ENCODE data around the gene RXRA.
"Not testable (repeated sequence)": the region's sequence is repeated elsewhere in the genome, so short reads cannot be mapped to it uniquely, and the experiment has no call there.

Gene RXRA

GRCh38 chr9:134301387-134302129, 24.7 kb upstream of the RXRA start:
- POLR2A ChIA-PET = interaction anchor here (0.7 kb wide), 1 partner anchor 166 kb away, joined by 3 read pairs; the partner anchor contains the start of gene WDR5
- DNase-seq (ENCODE audit: extremely low spot score) = no peak
- TF ChIP-seq L3MBTL2 (conservative IDR thresholded peaks at IDR 0.05) = no peak
- no peak for TF ChIP-seq ARNT (IDR thresholded peaks at IDR 0.05)
- TF ChIP-seq FOXA1 (IDR thresholded peaks at IDR 0.05) = no peak
- CTCF ChIA-PET = no interaction called here

- POLR2A ChIA-PET = interaction anchor here (1.1 kb wide), 1 partner anchor 100 kb away, joined by 3 read pairs; no protein-coding TSS in a partner anchor
- TF ChIP-seq TARDBP (IDR thresholded peaks at IDR 0.05) (no peak), CTBP1 (IDR thresholded peaks at IDR 0.05; ENCODE audit: borderline replicate concordance) (no peak), FOXA1 (IDR thresholded peaks at IDR 0.05) (no peak), ELF4 (IDR thresholded peaks at IDR 0.05) (no peak), L3MBTL2 (conservative IDR thresholded peaks at IDR 0.05) (no peak), FOXM1 (IDR thresholded peaks at IDR 0.05; ENCODE audit: borderline replicate concordance) (no peak), NFRKB (IDR thresholded peaks at IDR 0.05) (no peak), LEF1 (IDR thresholded peaks at IDR 0.05; ENCODE audit: borderline replicate concordance) (no peak), HDGF (IDR thresholded peaks at IDR 0.05; ENCODE audit: borderline replicate concordance) (no peak), SUZ12 (IDR thresholded peaks at IDR 0.05) (no peak), SP1 (IDR thresholded peaks at IDR 0.05) (no peak)
- CTCF ChIA-PET = no interaction called here
Observed at GRCh38 chr9:134302130-134302817, 24.0 kb upstream of the RXRA start.

GRCh38 chr9:134303601-134304000, 22.7 kb upstream of the RXRA start:
- DNase-seq (ENCODE audit: extremely low spot score) = no peak
- ChIA-PET POLR2A (no interaction called here), CTCF (no interaction called here)
- no peak for TF ChIP-seq FOXM1 (IDR thresholded peaks at IDR 0.05; ENCODE audit: borderline replicate concordance)
- TF ChIP-seq LEF1 (IDR thresholded peaks at IDR 0.05; ENCODE audit: borderline replicate concordance) = no peak
- TF ChIP-seq FOXA1 (IDR thresholded peaks at IDR 0.05) = no peak
- TF ChIP-seq HDGF (IDR thresholded peaks at IDR 0.05; ENCODE audit: borderline replicate concordance) = no peak
- no peak for TF ChIP-seq NFRKB (IDR thresholded peaks at IDR 0.05)
- TF ChIP-seq ARNT (IDR thresholded peaks at IDR 0.05) = no peak
- no peak for TF ChIP-seq SP1 (IDR thresholded peaks at IDR 0.05)
- no peak for TF ChIP-seq ELF4 (IDR thresholded peaks at IDR 0.05)
- TF ChIP-seq CTBP1 (IDR thresholded peaks at IDR 0.05; ENCODE audit: borderline replicate concordance) = no peak
- TF ChIP-seq FOXK2 (IDR thresholded peaks at IDR 0.05) = no peak

More at GRCh38 chr9:134302130-134302817, 24.0 kb upstream of the RXRA start:
- no peak for DNase-seq (ENCODE audit: extremely low spot score)

DNA sequence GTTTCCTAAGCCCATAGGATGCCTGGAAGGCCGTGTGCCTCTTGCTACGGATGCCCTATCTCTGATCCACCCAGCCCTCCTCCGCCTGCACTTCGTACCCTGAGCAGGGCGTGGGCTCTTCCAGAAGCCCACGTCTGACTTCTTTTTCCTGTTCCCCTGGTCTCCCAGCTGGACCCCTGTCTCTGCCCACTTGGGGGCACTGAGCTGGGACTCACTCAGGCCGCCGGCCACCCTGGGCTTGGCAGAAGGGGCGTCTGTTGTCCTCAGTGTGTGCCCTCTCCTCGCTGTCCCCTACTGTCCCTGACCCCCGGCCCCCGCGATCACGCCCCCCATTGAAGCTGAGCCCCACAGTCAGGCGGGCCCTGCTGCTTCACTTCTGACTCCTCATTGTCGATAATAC, 22.0 kb upstream of the RXRA start:
- ChIA-PET CTCF (no interaction called here), POLR2A (no interaction called here)
- no peak for DNase-seq (ENCODE audit: extremely low spot score)
- no peak for TF ChIP-seq ELF4 (IDR thresholded peaks at IDR 0.05)

- TF ChIP-seq SP1 (IDR thresholded peaks at IDR 0.05) = no peak
- CTCF ChIA-PET = no interaction called here
- POLR2A ChIA-PET = interaction anchor here (1.0 kb wide), 1 partner anchor 21 kb away, joined by 3 read pairs; no protein-coding TSS in a partner anchor
- DNase-seq (ENCODE audit: extremely low spot score) = no peak
Observed at GRCh38 chr9:134304690-134305089, 21.6 kb upstream of the RXRA start.

DNA sequence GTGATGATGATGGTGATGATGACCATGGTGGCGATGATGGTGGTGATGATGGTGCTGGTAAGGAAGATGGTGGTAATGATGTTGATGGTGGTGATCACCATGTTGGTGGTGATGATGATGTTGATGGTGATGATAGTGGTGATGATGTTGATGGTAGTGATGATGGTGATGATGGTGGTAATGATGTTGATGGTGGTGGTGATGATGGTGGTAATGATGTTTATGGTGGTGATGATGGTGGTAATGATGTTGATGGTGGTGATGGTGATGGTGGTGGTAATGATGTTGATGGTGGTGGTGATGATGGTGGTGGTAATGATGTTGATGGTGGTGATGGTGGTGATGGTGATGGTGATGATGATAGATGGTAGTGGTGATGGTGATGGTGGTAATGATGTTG, 20.7 kb upstream of the RXRA start:
- no peak for TF ChIP-seq ZNF384 (IDR thresholded peaks at IDR 0.05)
- no peak for DNase-seq (ENCODE audit: extremely low spot score)
- POLR2A ChIA-PET = interaction anchor here (1.0 kb wide), 1 partner anchor 20 kb away, joined by 3 read pairs; no protein-coding TSS in a partner anchor
- CTCF ChIA-PET = no interaction called here

DNA sequence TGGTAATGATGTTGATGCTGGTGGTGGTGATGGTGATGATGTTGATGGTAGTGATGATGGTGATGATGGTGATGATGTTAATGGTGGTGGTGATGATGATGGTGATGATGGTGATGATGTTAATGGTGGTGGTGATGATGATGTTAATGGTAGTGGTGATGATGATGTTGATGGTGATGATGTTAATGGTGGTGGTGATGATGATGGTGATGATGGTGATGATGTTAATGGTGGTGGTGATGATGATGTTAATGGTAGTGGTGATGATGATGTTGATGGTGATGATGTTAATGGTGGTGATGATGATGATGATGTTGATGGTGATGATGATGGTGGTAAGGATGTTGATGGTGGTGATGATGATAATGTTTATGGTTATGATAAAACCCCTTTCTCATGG, 20.2 kb upstream of the RXRA start:
- DNase-seq (ENCODE audit: extremely low spot score); POLR2A ChIA-PET; CTCF ChIA-PET: not testable (repeated sequence)

- TF ChIP-seq SP1 (IDR thresholded peaks at IDR 0.05) = no peak
- TF ChIP-seq FOXM1 (IDR thresholded peaks at IDR 0.05; ENCODE audit: borderline replicate concordance) = no peak
- TF ChIP-seq BHLHE40 (IDR thresholded peaks at IDR 0.05; ENCODE audit: borderline replicate concordance) = no peak
- no peak for TF ChIP-seq HDGF (IDR thresholded peaks at IDR 0.05; ENCODE audit: borderline replicate concordance)
- no peak for TF ChIP-seq SUZ12 (IDR thresholded peaks at IDR 0.05)
- no peak for TF ChIP-seq TARDBP (IDR thresholded peaks at IDR 0.05)
- no peak for TF ChIP-seq ZNF384 (IDR thresholded peaks at IDR 0.05)
- TF ChIP-seq FOXK2 (IDR thresholded peaks at IDR 0.05) = no peak
- TF ChIP-seq PKNOX1 (IDR thresholded peaks at IDR 0.05) = no peak
- no peak for TF ChIP-seq ARNT (IDR thresholded peaks at IDR 0.05)
- TF ChIP-seq CTBP1 (IDR thresholded peaks at IDR 0.05; ENCODE audit: borderline replicate concordance) = no peak
- TF ChIP-seq LEF1 (IDR thresholded peaks at IDR 0.05; ENCODE audit: borderline replicate concordance) = no peak
- no peak for TF ChIP-seq ELF4 (IDR thresholded peaks at IDR 0.05)
- TF ChIP-seq L3MBTL2 (conservative IDR thresholded peaks at IDR 0.05) = no peak
- TF ChIP-seq FOXA1 (IDR thresholded peaks at IDR 0.05) = no peak
- no peak for TF ChIP-seq NFRKB (IDR thresholded peaks at IDR 0.05)
- POLR2A ChIA-PET = no interaction called here
- DNase-seq (ENCODE audit: extremely low spot score) = no peak
- CTCF ChIA-PET = no interaction called here
Observed at GRCh38 chr9:134306636-134307600, 19.3 kb upstream of the RXRA start.
